Left lung (tissue), 10 donors: Measurements from ENCODE around the gene TMC8. TPM values are rescaled to one million over a fixed set of nuclear protein-coding genes. Genes with fewer than 3 reads are reported as not detected.

Source experiments
- ATAC-seq: fragments of 200-7000 bp; cut with Tn5 transposase; one replicate; pipeline ENCODE4 v1.9.1; 2020; ENCODE audit warnings: moderate library complexity
- DNase-seq, 4 donors: peaks; one replicate each; pipeline ENCODE4 v3.0.0-alpha.2; 2013 to 2020
- H3K27ac ChIP-seq, 2 donors: fragments of 200-600 bp; sonication (generic) in 1 of 2; one replicate each; pipeline versions ENCODE4 v1.5.0 to v1.8.0; 2020 to 2021
- H3K27me3 ChIP-seq, 2 donors: fragments of 200-600 bp; sonication (generic) in 1 of 2; one replicate each; pipeline versions ENCODE4 v1.5.0 to v1.8.0; 2020 to 2021
- H3K36me3 ChIP-seq, 2 donors: fragments of 200-600 bp; sonication (generic) in 1 of 2; one replicate each; pipeline versions ENCODE4 v1.5.0 to v1.8.0; 2020 to 2021
- H3K4me1 ChIP-seq, 2 donors: fragments of 200-600 bp; one replicate each; pipeline ENCODE4 v1.8.0; 2021
- H3K4me3 ChIP-seq, 2 donors: fragments of 200-600 bp; sonication (generic) in 1 of 2; one replicate each; pipeline versions ENCODE4 v1.5.0 to v1.8.0; 2020 to 2021; ENCODE audit warnings: mild to moderate bottlenecking in 1 of 2
- H3K9me3 ChIP-seq, 2 donors: fragments of 200-600 bp; sonication (generic) in 1 of 2; one replicate each; pipeline versions ENCODE4 v1.5.0 to v1.8.0; 2020 to 2021
- CTCF ChIP-seq, 2 donors: fragments of 200-600 bp; sonication (generic) in 1 of 2; IDR thresholded peaks; one replicate each; pipeline versions ENCODE4 v1.5.0 to v1.8.0; 2021; ENCODE audit warnings: antibody characterized with exemption in 2 of 2
- intact Hi-C, 2 donors: fragments of 100-400 bp; cut with DNase I; formaldehyde crosslinking; loops; one replicate each; pipeline versions ENCODE4 v1.11.2 to v1.14.2; 2022
- polyA plus RNA-seq, 6 donors: library from polyadenylated mRNA; unstranded; fragments of 120-200 nt; gene quantifications; one replicate each; pipeline ENCODE4 v1.2.1, GENCODE V29; 2013; ENCODE audit not compliant: insufficient read length in 6 of 6
- total RNA-seq, 2 donors: library from RNA; stranded (reverse); fragmentation: NEBNext Ultra II Directional; extraction: Animal tissue kit (Norgen Biotek cat#: 25700); gene quantifications; one replicate each; pipeline ENCODE4 v1.2.1, GENCODE V29; 2021
- donor health status: DM: no; HTN: yes; CAD: no.
- donor health status: DM: no; HTN: no; CAD: no.

TMC8 gene
- total and polyA plus RNA-seq, 8 donors, result 4.1 to 37.3 (median 5.9) TPM

GRCh38 chr17:78124836-78125137 is 5.8 kb upstream of the TMC8 start:
- no peak for TF ChIP-seq CTCF (IDR thresholded peaks at IDR 0.05)
- Histone ChIP-seq H3K36me3 (peaks cover 0 to 69% of the 10 kb centered on the region in 2 donors), H3K4me3 (no peak overlapping the region), H3K27me3 (no peaks in the 10 kb centered on the region), H3K9me3 (no peaks in the 10 kb centered on the region), H3K4me1 (peaks cover 24 to 80% of the 10 kb centered on the region in 2 donors), H3K27ac (peak overlapping the region; percentile 8 to 93)
- DNase-seq (no peak), ATAC-seq (no peak)
- intact Hi-C loops, result no loop called here

- no peak overlapping the region for H3K4me3 ChIP-seq
- intact Hi-C loops, result no loop called here
- ATAC-seq (no peak), DNase-seq (peak in 1 of 4 donors; percentile 78)
- H3K27me3 ChIP-seq, result no peaks in the 10 kb centered on the region
- no peaks in the 10 kb centered on the region for H3K9me3 ChIP-seq
- peaks cover 0 to 64% of the 10 kb centered on the region in 2 donors for H3K36me3 ChIP-seq
- peaks cover 27 to 86% of the 10 kb centered on the region in 2 donors for H3K4me1 ChIP-seq
- H3K27ac ChIP-seq, result peak overlapping the region in 1 of 2 donors; percentile 93
- TF ChIP-seq CTCF (IDR thresholded peaks at IDR 0.05), result no peak
Observed at GRCh38 chr17:78125138-78125913, 5.2 kb upstream of the TMC8 start.

- ATAC-seq (no peak), DNase-seq (peak in 1 of 4 donors; percentile 74)
- peak overlapping the region in 1 of 2 donors; percentile 94 for H3K4me3 ChIP-seq
- peaks cover 0 to 55% of the 10 kb centered on the region in 2 donors for H3K36me3 ChIP-seq
- H3K4me1 ChIP-seq, result peaks cover 27 to 88% of the 10 kb centered on the region in 2 donors
- H3K27me3 ChIP-seq, result peaks cover 0 to 2% of the 10 kb centered on the region in 2 donors
- H3K9me3 ChIP-seq, result no peaks in the 10 kb centered on the region
- peak overlapping the region; percentile 90 to 93 for H3K27ac ChIP-seq
- TF ChIP-seq CTCF (IDR thresholded peaks at IDR 0.05), result no peak
- intact Hi-C loops, result no loop called here
Observed at GRCh38 chr17:78125976-78126894, 4.3 kb upstream of the TMC8 start.

DNA sequence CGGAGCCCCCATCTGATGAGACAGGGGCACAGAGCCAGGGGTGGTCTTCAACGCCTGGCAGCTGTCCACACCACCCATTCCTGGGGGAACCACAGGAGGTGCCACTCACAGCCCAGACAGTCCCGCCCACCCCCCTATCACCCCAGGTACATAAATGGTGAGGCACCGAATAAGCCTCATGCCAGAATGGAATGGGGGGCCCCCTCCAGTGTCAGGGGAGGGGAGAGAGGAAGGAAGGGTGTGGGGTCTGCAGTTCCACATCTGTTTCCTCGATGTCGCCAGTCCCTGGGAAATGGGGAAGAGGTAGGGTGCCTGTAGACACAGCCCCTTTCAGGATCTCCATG is 3.7 kb upstream of the TMC8 start:
- no peak for TF ChIP-seq CTCF (IDR thresholded peaks at IDR 0.05)
- H3K9me3 ChIP-seq, result no peaks in the 10 kb centered on the region
- peaks cover 0 to 48% of the 10 kb centered on the region in 2 donors for H3K36me3 ChIP-seq
- peaks cover 30 to 88% of the 10 kb centered on the region in 2 donors for H3K4me1 ChIP-seq
- ATAC-seq (no peak), DNase-seq (no peak)
- H3K27ac ChIP-seq, result peak overlapping the region; percentile 90 to 93
- intact Hi-C loops, result no loop called here
- H3K27me3 ChIP-seq, result peaks cover 0 to 8% of the 10 kb centered on the region in 2 donors
- H3K4me3 ChIP-seq, result peak overlapping the region; percentile 60 to 94
